Left ventricle myocardium inferior (tissue), 1 donor: ENCODE data around the gene POU2F1. TPM values are rescaled to one million over a fixed set of nuclear protein-coding genes. Genes with fewer than 3 reads are reported as not detected.

Experiments used
- DNase-seq: peaks from one replicate; pipeline ENCODE4 v3.0.0-alpha.2; 2020
- H3K27ac ChIP-seq: fragments of 200-600 bp; replicated peaks from 2 replicates; pipeline ENCODE4 v1.8.0; 2021
- H3K27me3 ChIP-seq: fragments of 200-600 bp; 2 replicates; pipeline ENCODE4 v1.8.0; 2021; ENCODE audit warnings: low read depth
- H3K36me3 ChIP-seq: fragments of 200-600 bp; 2 replicates; pipeline ENCODE4 v1.8.0; 2021
- H3K4me1 ChIP-seq: fragments of 200-600 bp; 2 replicates; pipeline ENCODE4 v1.8.0; 2021
- H3K4me3 ChIP-seq: fragments of 200-600 bp; 2 replicates; pipeline ENCODE4 v1.8.0; 2021; ENCODE audit warnings: mild to moderate bottlenecking, moderate library complexity
- H3K9me3 ChIP-seq: fragments of 200-600 bp; replicated peaks from 2 replicates; pipeline ENCODE4 v1.8.0; 2021
- CTCF ChIP-seq: fragments of 200-600 bp; IDR thresholded peaks from 2 replicates; pipeline ENCODE4 v1.8.0; 2021; ENCODE audit warnings: antibody characterized with exemption, mild to moderate bottlenecking, borderline replicate concordance
- intact Hi-C: fragments of 100-400 bp; cut with micrococcal nuclease; formaldehyde crosslinking; loops from one replicate; pipeline ENCODE4 v1.11.0; 2022
- total RNA-seq: library from RNA; stranded (reverse); fragmentation: NEBNext Ultra II Directional; extraction: Animal tissue kit (Norgen Biotek cat#: 25700); gene quantifications from one replicate; pipeline ENCODE4 v1.2.1, GENCODE V29; 2021
- donor health status: DM: no; HTN: yes; CAD: no; lungs with severe emphysema.

The POU2F1 gene
- total RNA-seq, 1 donor from 2014 or later, result 7.5 TPM

DNA sequence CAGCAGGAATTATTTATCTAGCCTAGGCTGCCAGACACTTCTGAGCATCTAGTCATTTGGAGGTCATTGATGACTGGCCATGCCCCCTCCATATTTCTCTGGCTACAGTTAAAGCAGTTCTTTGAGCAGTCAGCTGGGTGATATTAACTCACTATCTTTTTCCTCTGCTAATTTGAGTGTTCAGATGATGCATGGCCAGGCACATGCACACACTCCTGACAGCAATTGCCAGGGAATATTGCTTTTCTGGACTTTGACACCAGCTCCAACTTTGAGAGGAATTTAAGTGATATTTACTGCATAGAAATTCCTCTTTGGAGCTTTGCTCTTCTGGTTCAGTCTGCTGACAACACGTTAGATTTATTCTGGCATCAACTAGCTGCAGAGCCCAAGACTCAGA is 245.1 kb downstream of the POU2F1 start:
- Histone ChIP-seq H3K36me3 (no peaks in the 10 kb centered on the region), H3K27me3 (no peaks in the 10 kb centered on the region), H3K4me1 (peaks cover 7% of the 10 kb centered on the region), H3K4me3 (no peak overlapping the region), H3K9me3 (no peaks in the 10 kb centered on the region), H3K27ac (peak overlapping the region; percentile 1)
- intact Hi-C loops, result no loop called here
- DNase-seq, result no peak
- no peak for TF ChIP-seq CTCF

GRCh38 chr1:167467126-167467710 is 246.5 kb downstream of the POU2F1 start:
- no peaks in the 10 kb centered on the region for H3K36me3 ChIP-seq
- H3K9me3 ChIP-seq, result no peaks in the 10 kb centered on the region
- DNase-seq, result no peak
- H3K4me1 ChIP-seq, result peaks cover 7% of the 10 kb centered on the region
- no peak for TF ChIP-seq CTCF
- no peaks in the 10 kb centered on the region for H3K27me3 ChIP-seq
- intact Hi-C loops, result no loop called here
- H3K4me3 ChIP-seq, result no peak overlapping the region
- no peak overlapping the region for H3K27ac ChIP-seq

GRCh38 chr1:167467752-167468151 is 247.1 kb downstream of the POU2F1 start:
- no peak for TF ChIP-seq CTCF
- intact Hi-C loops, result no loop called here
- no peak overlapping the region for H3K27ac ChIP-seq
- no peaks in the 10 kb centered on the region for H3K9me3 ChIP-seq
- no peaks in the 10 kb centered on the region for H3K36me3 ChIP-seq
- DNase-seq, result no peak
- H3K4me1 ChIP-seq, result peaks cover 7% of the 10 kb centered on the region
- H3K27me3 ChIP-seq, result no peaks in the 10 kb centered on the region
- H3K4me3 ChIP-seq, result no peak overlapping the region

DNA sequence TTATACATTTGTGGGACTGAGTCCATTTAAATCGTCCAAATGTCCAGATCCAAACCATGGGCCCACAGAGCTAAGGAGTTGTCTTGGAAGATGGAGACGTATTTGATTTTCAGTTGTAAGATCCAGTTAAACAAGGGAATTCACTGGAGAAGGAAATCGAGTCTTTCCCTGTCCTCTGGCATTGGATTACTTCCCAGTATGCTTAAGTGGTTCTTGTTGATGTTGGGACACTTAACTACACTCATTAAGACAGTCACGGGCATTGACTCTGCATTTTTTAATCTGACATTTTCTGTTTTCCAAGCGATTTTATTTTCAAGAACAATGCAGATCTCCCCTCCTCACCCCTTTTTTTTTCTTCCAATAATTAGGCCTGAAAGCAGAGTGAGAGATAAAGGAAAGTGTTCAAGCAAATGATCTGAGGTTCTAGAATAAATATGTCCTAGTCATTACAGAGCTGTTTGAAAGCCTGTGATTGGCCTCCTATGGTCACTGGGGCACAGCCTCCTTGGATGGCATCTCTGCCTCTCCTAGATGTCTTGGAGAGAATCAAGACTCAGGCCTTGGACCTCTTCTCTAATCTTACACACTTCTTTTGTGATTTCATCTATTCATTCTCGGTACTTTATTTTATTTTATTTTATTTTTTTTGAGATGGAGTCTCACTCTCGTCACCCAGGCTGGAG is 248.7 kb downstream of the POU2F1 start:
- Histone ChIP-seq H3K36me3 (no peaks in the 10 kb centered on the region), H3K27ac (no peak overlapping the region), H3K9me3 (no peaks in the 10 kb centered on the region), H3K4me3 (no peak overlapping the region), H3K4me1 (peaks cover 7% of the 10 kb centered on the region), H3K27me3 (peaks cover 3% of the 10 kb centered on the region)
- DNase-seq, result no peak
- TF ChIP-seq CTCF, result no peak
- intact Hi-C loops, result no loop called here

DNA sequence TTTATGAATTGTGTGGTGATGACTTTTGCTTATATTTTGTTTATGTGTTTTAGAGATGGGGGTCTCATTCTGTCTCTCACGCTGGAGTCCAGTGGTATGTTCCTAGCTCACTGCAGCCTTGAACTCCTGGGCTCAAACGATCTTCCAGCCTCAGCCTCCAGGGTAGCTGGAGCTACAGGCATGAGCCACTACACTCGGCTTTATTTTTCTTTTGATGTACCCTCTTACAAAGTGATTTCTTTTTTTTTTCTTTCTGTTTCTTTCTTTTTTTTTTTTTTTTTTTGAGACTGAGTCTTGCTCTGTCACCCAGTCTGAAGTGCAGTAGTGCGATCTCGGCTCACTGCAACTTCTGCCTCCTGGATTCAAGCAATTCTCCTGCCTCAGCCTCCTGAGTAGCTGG is 250.9 kb downstream of the POU2F1 start:
- Histone ChIP-seq H3K9me3 (no peaks in the 10 kb centered on the region), H3K27me3 (peaks cover 15% of the 10 kb centered on the region), H3K36me3 (no peaks in the 10 kb centered on the region), H3K4me3 (no peak overlapping the region), H3K27ac (no peak overlapping the region), H3K4me1 (no peaks in the 10 kb centered on the region)
- intact Hi-C loops, result no loop called here
- TF ChIP-seq CTCF, result no peak
- DNase-seq, result no peak
